HG03139 (cell line): ENCODE results near the gene CDT1.
"Not testable (repeated sequence)": the region's sequence is repeated elsewhere in the genome, so short reads cannot be mapped to it uniquely, and the experiment has no call there.

Experiments used
- ATAC-seq: cut with Tn5 transposase; IDR thresholded peaks from one replicate; pipeline ENCODE4 v1.9.1; 2021; ENCODE audit not compliant: unreplicated experiment

The CDT1 gene

GRCh38 chr16:88815901-88816589 lies 12.5 kb downstream of the CDT1 start:
- no peak for ATAC-seq

DNA sequence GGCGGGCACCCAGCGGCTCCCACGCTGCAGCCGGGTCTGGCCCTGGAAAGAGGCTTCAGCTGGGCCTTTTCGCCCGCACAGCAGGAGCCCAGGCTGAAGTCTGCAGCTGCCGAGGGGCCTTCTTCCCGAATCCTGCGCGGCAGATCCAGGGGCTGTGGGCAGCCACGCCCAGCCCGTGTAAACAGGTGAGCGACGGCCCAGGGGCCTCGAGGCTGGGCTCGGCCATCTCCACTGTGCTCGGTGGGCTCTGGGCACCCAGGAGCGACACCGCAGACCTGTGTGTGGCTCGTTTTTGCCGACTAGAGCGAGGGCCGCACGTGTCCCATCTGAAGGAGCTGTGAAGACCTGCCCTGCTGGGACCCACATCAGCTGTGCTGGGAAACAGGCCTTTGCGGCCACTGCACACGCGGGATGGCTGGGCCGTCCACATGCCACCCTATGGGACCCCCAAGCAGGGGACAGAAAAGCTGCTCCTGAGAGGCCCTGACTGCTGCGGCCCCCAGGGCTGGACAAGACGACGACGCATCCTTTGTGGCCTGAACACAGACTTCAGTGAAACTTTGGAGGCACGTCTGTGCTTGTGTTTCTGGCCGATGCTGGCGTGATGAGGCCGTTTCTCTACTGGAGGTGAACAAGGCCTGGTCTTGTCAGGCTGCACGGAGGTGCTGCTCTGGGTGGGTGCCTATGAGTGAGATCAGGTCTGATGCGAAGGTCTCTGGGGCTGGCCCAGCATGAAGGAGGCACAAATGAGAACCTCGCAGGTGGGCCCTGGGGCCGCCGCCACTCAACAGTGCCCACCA lies 13.3 kb downstream of the CDT1 start:
- no peak for ATAC-seq

DNA sequence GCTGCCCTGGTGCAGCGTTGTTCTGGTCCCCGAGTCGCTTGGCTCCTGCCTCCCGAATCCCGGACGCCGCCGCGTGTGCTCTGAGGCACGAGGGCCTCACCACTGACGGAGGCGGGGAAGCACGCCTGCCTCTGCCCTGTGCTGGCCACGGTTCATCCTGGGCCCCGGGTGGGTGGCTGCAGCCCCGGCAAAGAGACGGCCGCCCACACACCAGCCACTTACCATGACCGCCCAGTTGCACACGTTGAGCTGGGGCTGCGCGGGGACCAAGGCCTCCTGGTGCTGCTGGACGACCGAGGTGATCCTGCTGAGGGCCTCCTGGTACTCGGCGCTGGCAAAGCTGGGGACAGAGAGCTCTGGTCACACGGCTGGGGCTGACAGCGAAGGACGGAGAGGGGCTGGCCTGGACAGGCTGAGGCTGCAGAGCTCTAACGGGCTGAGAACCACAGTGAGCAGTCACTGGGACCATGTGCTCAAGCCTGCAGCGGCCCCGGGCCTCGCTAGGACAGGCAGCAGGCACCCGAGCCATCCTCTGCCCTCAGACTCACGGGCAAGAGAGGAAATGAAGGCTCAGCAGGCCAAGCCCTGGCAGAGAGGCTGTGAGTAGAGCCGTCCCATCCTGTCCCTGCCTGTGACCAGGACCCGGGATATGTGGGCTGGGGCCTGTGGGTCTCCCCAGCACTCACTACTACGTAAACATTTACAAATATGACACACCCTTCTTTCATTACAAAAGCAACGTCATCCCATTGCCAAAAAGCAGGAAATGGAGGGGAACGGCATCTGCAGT lies 14.4 kb downstream of the CDT1 start:
- no peak for ATAC-seq

- no peak for ATAC-seq
Measured at GRCh38 chr16:88818575-88818874, 14.9 kb downstream of the CDT1 start.

GRCh38 chr16:88819126-88819525 lies 15.5 kb downstream of the CDT1 start:
- ATAC-seq: no peak

DNA sequence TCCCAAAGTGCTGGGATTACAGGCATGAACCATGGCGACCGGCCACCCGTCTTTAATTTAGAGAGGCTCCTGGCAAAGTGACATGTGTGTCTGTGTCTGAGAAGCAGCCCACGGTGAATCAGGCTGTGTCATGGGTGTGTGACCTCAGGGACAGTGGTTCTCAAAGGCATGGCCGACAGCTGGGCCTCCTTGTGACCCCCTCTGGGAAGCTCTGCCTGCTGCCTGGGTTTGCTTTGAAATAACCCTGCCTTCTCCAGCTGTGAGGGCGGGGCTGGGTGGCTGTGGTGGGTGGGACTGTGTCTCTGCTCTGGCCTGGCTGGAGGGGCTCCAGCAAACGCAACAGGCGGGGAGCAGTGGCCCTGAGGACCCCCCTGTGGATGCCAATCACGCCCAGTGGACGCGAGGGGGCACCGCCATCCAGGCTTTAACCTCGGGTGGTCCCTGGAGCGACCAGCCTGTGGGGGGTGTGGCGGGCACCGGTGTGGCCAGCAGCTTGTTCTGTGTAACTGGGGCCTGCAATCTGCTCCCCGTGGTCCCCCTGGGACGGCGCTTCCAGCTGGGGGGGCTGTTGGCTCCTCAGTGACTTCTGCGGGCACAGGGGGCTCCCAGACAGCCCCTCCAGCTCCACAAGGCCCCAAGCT lies 16.9 kb downstream of the CDT1 start:
- no peak for ATAC-seq

- no peak for ATAC-seq
Measured at GRCh38 chr16:88821168-88821850, 17.7 kb downstream of the CDT1 start.

DNA sequence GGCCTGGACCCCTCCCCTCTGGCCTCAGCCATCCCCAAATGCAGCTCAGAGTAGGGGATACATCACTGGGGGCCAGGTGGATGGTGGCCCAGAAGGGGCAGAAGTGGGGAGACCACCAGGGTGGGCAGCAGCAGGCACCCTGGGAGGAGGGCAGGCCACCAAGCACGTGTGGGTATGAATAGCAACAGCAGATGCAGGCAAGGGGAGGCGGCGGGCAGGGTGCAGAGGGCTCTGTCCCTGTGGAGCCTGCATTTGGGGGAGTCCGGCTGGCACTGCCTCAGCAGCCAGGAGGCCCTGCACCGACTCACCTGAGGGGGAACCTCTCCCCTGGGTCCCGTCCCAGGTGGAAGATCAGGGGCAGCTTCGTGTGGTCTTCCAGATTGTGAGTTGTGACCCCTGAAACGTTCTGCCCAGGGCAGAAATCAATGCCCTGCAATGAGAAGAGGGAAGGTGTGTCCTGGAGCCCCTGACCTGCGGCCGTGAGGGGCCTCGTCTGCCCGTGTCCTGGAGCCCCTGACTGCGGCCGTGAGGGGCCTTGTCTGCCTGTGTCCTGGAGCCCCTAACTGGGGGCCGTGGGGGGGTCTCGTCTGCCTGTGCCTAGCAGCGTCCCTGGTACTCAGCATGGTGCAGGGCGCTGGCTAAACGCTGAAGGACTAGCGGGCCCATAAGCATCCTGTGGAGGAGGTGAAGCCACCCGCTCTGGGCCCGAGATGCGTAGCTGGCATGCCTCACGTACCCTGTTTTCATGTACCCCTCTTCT lies 18.9 kb downstream of the CDT1 start:
- ATAC-seq: no peak

GRCh38 chr16:88823646-88824045 lies 20.1 kb downstream of the CDT1 start:
- not testable (repeated sequence) for ATAC-seq

DNA sequence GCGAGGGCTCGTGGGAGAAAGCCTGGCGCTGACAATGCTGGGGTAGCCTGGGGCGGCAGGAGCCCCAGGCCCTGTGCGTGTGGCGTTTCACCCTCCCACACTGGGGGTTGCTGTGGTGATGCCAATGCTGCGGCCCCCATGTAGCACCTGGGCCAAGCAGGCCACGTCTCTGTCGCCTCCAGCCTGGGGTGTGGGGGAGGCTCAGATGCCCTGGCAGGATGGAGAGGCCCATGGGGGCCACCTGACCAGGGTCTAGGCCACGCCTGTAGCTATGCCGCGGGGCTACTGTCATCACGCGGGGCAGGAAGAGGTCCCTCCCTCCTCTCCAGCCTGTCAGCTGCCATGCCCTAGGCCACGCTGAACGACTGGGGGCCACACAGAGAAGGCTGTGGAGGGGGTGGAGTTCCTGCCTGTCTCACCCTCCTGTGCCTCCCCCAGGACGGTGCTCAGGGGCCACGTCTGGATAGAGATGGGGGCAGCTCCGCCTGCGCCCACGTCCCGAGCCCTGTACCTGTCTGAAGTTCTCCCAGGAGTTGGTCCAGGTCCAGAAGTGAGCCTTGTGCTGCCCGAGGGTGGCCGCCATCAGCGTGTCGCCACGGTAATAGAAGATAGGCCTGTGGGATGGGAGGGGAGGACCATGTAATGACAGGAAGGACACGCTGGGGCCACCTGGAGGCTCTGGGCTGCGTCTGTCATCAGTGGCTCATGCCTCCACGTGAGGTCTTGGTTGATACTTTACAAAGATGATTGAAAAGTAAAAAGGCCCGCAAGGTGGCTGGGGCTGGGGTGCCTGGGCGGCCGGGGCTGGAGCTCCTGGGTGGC lies 20.9 kb downstream of the CDT1 start:
- no peak for ATAC-seq

GRCh38 chr16:88825146-88825545 lies 21.6 kb downstream of the CDT1 start:
- no peak for ATAC-seq

DNA sequence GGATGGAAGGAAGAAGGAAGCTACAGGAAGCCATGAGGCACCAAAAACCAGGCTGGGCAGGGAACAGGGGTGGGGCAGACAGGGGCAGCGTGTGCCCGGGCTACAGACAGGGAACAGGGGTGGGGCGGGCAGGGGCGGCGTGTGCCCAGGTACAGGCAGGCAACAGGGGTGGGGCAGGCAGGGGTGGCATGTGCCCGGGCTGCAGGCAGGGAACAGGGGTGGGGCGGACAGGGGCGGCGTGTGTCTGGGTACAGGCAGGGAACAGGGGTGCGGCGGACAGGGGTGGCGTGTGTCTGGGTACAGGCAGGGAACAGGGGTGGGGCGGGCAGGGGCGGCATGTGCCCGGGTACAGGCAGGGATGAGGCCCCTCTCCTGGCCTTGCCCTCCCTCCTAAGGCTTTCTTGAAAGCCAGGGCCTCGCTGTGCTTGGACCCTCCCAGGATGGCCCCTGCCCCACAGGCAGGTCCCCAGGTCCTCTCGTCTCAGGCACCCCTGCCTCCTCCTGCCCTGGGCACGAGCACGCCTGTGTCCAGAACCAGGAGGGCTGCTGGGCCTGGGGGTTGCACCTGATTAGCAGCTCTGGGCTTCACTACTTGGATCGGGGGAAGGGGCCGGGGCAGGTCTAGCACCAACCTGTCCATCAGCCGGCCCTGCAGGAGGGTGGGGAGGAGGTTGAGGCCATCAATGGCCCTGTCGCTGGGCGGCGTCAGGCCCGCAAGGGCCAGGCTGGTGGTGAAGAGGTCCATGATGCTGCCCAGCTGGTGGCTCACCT lies 22.7 kb downstream of the CDT1 start:
- no peak for ATAC-seq

DNA sequence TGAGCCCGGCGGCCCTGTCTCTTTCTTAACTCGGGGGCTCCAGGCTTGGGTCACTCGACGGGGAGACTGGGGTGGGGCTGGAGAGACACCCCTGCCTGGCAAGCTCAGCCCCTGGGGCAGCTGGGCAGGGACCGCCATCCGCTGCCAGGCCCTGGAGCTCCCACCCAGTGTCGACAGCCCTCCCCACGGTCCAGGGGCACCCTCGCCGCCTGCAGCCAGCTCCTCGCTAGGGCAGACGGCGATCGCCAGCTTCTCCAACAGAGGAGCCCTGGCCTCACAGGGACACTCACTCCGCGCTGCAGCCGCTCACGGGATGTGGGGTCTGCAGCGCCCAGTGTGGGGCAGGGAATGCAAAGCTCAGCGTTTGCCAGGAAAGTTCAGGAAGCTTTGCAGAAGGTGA lies 24.1 kb downstream of the CDT1 start:
- no peak for ATAC-seq

- ATAC-seq: no peak
Measured at GRCh38 chr16:88828711-88829110, 25.1 kb downstream of the CDT1 start.

DNA sequence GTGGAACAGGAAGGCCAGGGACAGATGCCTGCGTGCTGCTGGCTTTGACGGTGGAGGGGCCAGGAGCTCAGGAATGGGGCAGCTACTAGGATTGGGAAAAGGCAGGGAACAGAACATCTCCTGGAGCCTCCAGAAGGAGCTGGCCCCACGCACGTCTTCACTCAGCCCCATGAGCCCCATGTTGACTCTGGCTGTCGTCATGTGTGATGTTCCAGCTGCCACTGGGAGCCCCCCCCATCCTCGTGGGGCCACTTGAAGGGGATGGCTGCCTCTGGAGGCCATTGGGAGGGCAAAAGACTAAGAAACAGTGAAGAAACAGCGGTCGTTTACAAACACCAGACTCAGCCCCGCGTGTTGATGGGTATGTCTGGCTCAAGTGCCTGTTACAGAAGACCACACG lies 26.7 kb downstream of the CDT1 start:
- no peak for ATAC-seq

DNA sequence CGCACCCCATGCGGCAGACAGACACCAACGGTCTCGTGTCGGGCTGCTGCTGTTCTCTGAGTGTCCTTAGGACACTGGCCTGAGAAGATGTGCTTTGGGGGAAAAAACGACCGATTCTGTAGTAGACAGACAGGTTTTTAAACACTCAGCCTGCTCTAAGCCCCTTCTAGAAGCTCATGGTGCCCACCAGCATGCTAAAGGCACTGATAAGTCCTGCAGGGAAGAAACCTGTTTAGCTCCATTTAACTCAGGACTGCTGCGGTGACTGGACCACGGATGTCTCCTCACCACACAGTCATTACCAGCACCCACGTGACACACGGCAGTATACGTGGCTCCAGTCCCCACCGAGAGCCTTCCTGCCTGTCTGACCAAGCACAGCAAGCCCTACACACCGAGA lies 27.2 kb downstream of the CDT1 start:
- no peak for ATAC-seq

- ATAC-seq: no peak
Measured at GRCh38 chr16:88831838-88832237, 28.2 kb downstream of the CDT1 start.

GRCh38 chr16:88833086-88833485 lies 29.5 kb downstream of the CDT1 start:
- no peak for ATAC-seq

GRCh38 chr16:88834670-88835069 lies 31.1 kb downstream of the CDT1 start:
- ATAC-seq: no peak
